Measurements from ENCODE around the gene MAVS.

Gene MAVS

GRCh38 chr20:3846740-3847428 lies at the start of gene MAVS:
TSS of gene MAVS (plus strand) at chr20:3846834. CDS start at chr20:3854625, 7,791 bp downstream.
- DNase-seq, result peak; percentile 28 to 64

DNA sequence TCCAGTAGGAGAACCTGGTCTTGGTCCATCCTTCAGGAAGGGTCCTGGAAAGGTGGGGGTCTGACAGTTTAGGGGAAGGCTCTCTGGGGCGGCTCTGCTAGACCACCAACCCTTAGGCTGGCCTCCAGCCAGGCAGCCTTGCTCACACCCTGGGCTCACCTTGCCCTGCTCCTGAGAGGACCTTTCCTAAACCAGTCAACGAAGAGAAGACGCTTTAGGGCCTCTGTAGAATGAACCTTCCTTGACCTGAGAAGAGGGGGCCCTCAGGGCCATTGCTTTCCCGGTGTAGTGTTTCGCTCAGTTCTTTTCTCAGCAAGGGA lies 49.4 kb upstream of the MAVS start:
- DNase-seq, result no peak

GRCh38 chr20:3797592-3798372 lies 48.9 kb upstream of the MAVS start:
- no peak for DNase-seq

- DNase-seq, result no peak
Observed at GRCh38 chr20:3798373-3798768, 48.3 kb upstream of the MAVS start.

DNA sequence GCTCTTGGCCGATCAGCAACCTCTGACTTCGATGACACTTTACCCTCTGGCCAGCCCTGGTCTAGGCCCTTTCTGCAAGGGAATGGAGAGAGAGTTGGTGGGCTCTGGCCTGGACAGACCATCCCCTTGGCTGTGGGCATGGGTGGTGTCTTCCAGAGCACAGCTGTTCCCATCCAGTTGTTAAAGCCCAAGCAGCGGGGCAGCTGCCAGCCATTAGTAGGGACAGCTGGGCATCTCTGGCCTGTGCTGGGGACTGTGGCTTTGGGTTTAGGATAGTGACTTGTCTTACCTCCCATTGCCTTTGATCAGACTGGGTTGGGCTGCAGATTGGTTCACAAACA lies 47.8 kb upstream of the MAVS start:
- no peak for DNase-seq

DNA sequence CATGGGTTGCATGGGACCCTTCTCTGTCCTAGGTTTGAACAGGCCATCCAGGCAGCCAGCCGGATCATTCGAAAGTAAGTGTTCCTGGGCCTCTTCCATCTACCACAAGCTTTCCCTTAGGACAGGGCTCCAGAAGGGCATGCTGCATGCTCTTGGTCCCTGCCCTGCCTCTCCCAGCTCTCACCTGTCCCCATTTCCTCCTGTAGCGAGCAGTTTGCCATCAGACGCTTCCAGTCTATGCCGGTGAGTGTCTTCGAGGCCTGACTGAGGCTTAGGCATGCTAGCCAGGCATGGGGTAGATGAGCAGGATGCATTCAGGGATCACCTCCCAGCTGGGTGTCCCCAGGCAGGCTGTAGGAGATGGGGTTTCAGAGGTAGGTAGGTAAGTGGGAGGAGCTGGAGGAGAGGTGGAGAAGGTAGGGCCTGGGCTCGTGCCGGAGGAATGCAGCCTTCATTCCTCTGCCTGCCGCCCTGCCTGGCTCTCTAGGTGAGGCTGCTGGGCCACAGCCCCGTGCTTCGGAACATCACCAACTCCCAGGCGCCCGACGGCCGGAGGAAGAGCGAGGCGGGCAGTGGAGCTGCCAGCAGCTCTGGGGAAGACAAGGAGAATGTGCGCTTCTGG lies 46.3 kb upstream of the MAVS start:
- DNase-seq, result no peak

DNA sequence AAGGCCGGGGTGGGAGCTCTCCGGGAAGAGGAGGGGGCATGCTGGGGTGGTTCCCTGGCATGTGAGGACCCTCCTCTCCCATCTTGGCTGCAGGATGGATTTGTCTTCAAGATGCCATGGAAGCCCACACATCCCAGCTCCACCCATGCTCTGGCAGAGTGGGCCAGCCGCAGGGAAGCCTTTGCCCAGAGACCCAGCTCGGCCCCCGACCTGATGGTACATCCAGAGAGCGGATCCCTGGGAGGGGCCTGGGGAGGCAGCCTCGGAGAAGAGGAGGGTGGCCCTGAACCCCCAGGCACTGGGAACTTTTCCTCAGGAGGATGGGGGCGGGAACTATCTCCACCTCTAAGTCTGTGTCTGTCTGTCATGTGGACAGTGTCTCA lies 45.8 kb upstream of the MAVS start:
- no peak for DNase-seq

GRCh38 chr20:3801299-3801698 lies 45.3 kb upstream of the MAVS start:
- no peak for DNase-seq

GRCh38 chr20:3801846-3802245 lies 44.8 kb upstream of the MAVS start:
- no peak for DNase-seq

GRCh38 chr20:3802524-3803239 lies 44.0 kb upstream of the MAVS start:
- no peak for DNase-seq

DNA sequence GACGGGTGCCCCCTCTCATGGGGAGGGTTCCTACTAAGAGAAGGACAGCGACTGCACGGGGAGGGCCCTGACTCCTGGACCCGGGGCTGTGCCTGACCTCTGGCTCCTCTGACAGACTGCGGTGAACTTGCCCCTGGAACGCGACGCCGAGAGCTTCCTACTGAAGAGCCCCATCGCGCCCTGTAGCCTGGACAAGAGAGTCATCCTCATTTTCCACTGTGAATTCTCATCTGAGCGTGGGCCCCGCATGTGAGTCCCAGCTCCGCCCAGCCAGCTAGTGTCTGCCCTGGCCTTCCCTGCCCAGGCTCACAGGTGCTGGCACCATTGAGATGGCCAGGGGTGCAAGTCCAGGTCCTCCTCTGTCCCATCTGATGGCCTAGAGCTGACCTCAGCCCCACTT lies 43.3 kb upstream of the MAVS start:
- no peak for DNase-seq

DNA sequence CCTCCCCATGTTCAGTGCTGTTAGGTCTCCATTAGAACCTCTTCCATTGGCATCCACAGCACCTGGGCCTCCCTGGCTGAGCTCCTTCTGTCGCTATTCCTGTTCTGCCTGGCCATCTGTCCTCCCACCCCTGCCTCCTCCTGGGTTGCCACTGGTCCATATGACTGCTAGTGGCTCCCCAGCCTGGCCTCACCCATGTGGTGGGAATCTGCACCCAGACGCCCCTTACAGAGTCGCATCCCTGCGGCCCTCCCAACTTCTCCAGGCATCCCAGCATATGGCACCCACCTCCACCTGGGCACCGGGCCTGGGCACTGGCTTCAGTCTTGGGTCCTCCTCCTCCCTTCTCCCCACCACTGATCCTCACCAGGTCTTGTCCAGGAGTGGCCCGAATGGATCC lies 42.8 kb upstream of the MAVS start:
- DNase-seq, result no peak

GRCh38 chr20:3804254-3804751 lies 42.3 kb upstream of the MAVS start:
- DNase-seq, result no peak

DNA sequence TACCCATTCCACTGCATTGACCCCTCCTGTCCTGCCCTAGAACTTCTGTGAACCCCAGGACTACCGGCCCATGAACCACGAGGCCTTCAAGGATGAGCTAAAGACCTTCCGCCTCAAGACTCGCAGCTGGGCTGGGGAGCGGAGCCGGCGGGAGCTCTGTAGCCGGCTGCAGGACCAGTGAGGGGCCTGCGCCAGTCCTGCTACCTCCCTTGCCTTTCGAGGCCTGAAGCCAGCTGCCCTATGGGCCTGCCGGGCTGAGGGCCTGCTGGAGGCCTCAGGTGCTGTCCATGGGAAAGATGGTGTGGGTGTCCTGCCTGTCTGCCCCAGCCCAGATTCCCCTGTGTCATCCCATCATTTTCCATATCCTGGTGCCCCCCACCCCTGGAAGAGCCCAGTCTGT lies 41.9 kb upstream of the MAVS start:
- no peak for DNase-seq

DNA sequence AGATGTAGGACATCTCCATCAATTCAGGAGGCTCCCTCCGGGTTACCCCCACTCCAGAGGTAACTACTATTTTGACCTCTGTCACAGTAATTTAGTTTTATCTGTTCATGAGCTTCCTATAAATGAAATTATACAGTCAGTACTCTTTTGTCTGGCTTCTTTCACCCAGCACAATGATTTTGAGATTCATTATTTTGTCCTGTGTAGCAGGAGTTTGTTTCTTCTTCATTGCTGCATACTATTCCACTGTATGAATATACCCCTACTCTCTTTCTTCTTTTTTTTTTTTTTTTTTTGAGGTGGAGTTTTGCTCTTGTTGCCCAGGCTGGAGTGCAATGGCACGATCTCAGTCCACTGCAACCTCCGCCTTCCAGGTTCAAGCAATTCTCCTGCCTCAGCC lies 38.1 kb upstream of the MAVS start:
- no peak for DNase-seq

GRCh38 chr20:3811467-3812258 lies 35.0 kb upstream of the MAVS start:
- peak; percentile 89 to 97 for DNase-seq

- DNase-seq, result no peak
Observed at GRCh38 chr20:3812259-3812681, 34.4 kb upstream of the MAVS start.

GRCh38 chr20:3812975-3813847 lies 33.4 kb upstream of the MAVS start:
- no peak for DNase-seq

- no peak for DNase-seq
Observed at GRCh38 chr20:3813848-3814581, 32.6 kb upstream of the MAVS start.

- no peak for DNase-seq
Observed at GRCh38 chr20:3814928-3815495, 31.6 kb upstream of the MAVS start.

All from cerebellar nuclear complex (tissue), 1 donor.